ENCODE results near the gene MYBPH. TPM values are rescaled to one million over a fixed set of nuclear protein-coding genes. Genes with fewer than 3 reads are reported as not detected.
A peak's percentile ranks its signal among the peaks of the same experiment; 100 is the strongest.

Gene MYBPH
- total RNA-seq, 1 donor from 2014 or later: not detected

DNA sequence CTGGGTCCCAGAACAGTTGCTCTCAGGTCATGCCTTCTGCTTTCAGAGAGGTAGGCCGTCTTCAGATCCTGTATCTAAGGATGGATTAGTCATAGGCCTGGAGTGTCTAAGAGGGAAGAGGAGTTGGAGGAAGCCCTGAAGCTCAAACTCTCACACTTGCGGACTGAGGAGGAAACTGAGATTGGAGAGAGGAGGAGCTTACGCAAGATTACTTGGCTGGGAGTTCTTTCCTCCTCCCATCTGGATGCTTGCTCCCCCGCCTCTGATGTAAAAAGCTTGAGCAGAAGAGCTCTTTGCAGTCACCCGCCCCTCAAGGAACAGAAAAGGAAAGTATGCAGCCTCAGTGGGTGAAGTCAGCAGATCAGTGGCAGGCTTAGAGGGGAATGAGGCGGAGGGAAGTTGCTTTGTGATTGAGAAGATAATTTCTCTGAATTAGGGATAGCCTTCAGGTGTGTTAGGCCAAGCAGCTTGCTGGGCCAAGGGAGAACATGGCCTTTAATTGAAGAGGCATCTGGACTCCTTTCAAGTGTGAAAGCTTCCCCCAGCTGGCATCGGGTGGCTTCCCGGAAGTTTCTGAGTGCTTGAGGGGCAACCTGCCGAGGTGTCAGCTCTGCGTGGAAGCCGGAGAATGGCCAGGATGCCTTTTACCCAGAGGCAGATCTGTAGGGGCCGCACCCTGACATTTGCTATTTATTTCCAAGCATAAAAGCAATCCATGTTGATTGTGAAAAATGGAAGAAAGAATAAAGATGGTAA lies 41.5 kb downstream of the MYBPH start:
- Mint-ChIP-seq H3K4me1 (peaks cover 9% of the 10 kb centered on the region), H3K36me3 (no peaks in the 10 kb centered on the region), H3K4me3 (no peak overlapping the region), H3K27ac (peak overlapping the region; percentile 57), H3K9me3 (no peaks in the 10 kb centered on the region), H3K27me3 (ENCODE audit: low read depth) (peaks cover 2% of the 10 kb centered on the region)
- DNase-seq (ENCODE audit: low spot score in 2 of 2, unreplicated experiment in 2 of 2): no peak
- TF ChIP-seq, protein P1, sequence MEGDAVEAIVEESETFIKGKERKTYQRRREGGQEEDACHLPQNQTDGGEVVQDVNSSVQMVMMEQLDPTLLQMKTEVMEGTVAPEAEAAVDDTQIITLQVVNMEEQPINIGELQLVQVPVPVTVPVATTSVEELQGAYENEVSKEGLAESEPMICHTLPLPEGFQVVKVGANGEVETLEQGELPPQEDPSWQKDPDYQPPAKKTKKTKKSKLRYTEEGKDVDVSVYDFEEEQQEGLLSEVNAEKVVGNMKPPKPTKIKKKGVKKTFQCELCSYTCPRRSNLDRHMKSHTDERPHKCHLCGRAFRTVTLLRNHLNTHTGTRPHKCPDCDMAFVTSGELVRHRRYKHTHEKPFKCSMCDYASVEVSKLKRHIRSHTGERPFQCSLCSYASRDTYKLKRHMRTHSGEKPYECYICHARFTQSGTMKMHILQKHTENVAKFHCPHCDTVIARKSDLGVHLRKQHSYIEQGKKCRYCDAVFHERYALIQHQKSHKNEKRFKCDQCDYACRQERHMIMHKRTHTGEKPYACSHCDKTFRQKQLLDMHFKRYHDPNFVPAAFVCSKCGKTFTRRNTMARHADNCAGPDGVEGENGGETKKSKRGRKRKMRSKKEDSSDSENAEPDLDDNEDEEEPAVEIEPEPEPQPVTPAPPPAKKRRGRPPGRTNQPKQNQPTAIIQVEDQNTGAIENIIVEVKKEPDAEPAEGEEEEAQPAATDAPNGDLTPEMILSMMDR (IDR thresholded peaks at IDR 0.05; ENCODE audit: unreplicated experiment): no peak

DNA sequence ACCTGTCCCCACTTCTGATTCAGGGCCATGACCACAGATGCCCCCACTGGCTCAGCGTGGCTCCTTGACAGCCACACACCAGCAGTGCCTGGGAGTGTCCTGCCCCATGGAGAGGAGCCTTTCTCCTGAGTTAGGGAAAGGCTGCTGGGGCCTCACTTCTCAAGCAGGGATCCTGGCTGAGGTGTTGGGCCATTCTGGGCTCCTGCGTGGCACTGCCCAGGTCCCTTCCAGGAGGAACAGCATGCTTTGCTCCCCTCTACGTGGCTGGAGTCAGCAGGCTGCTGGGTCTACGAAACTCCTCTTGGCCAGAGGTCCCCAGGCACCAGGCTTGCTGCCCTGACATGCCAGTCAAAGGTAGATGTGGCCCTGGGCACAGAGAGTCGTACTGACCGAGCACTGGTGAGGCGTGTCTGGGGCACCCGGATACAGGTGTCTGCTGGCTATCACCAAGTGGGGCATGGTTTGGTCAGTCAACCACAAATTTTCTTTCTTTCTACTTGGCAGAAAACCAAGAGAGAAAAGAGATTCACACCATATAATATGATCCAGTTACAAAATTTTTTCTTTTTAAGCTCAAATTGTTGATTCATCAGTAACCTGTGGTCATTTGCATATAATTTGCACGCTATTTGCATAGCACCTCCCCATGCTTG lies 44.0 kb downstream of the MYBPH start:
- Mint-ChIP-seq H3K27ac (no peak overlapping the region), H3K36me3 (no peaks in the 10 kb centered on the region), H3K9me3 (no peaks in the 10 kb centered on the region), H3K27me3 (ENCODE audit: low read depth) (peaks cover 22% of the 10 kb centered on the region), H3K4me1 (peaks cover 26% of the 10 kb centered on the region), H3K4me3 (no peak overlapping the region)
- DNase-seq (ENCODE audit: low spot score in 2 of 2, unreplicated experiment in 2 of 2): no peak
- TF ChIP-seq, protein P1 (IDR thresholded peaks at IDR 0.05; ENCODE audit: unreplicated experiment): no peak

DNA sequence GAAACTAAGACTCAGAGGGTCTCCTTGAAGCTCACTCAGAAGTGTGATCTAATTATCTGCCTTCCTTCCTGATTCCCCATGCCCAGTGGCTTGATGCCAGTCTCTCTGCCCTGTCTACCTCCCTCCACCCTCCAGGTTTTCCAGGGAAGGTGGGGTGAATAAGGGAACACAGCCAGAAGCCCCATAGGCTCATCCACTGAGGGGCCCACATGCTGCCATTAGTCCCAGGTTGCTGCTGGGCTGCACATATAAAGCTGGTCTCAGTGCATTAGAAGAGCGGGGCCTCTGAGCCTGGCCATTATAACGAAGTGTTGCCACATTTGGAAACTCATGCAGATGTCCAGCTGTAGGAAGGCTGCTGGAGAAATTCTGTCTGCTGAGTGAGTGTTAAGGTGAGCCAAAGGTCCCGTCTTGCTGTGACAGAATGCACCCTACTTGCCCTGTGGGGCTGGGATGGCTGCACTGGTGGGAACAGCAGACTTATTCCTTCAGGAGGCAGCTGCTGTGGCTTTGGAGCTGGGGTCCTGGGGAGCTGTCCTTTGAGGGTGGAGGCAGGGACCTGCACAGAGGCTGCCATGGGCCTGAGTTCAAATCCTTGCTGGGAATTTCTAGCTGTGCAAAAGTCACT lies 45.2 kb downstream of the MYBPH start:
- peak in 1 of 2 experiments; percentile 34 for DNase-seq (ENCODE audit: low spot score in 2 of 2, unreplicated experiment in 2 of 2)
- Mint-ChIP-seq H3K4me3 (no peak overlapping the region), H3K27ac (no peak overlapping the region), H3K9me3 (no peaks in the 10 kb centered on the region), H3K27me3 (ENCODE audit: low read depth) (peaks cover 29% of the 10 kb centered on the region), H3K4me1 (peaks cover 36% of the 10 kb centered on the region), H3K36me3 (no peaks in the 10 kb centered on the region)
- TF ChIP-seq, protein P1 (IDR thresholded peaks at IDR 0.05; ENCODE audit: unreplicated experiment): no peak

DNA sequence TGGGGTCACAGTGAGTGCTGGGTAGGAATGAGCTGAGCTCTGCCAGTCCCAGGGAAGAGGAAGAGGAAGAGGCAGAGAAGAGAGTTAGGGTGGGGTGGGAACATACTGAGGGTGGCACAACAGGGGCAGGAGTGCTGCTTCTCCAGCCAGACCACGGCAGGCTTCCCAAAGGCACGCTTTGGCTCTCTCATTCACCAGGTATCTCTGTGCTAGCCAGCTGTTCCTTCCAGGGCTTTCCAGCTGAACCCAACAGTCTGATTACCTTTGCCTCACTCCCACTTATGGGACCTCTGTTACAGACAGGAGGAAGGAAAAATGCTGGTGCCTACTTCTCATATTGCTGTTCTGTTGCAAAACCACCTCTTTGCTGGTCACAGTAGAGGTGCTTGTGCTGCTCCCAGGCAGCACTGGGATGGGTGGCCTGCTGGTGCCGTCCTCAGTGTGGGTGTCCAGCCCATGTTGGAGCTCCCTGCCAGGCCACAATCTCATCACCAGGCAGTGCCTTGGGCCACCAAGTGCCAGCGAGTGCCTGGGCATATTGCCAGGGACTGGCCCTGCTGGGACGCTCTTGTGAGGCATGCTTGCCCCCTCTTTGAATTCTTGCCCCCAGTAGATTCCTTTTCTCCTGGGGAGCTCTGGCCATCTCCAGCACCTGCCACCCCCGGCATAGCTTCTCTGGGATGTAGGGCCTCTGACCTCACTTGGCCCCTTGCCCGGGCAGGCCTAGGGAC lies 46.0 kb downstream of the MYBPH start:
- H3K27ac Mint-ChIP-seq: no peak overlapping the region
- no peak overlapping the region for H3K4me3 Mint-ChIP-seq
- no peaks in the 10 kb centered on the region for H3K36me3 Mint-ChIP-seq
- TF ChIP-seq, protein P1 (IDR thresholded peaks at IDR 0.05; ENCODE audit: unreplicated experiment): no peak
- no peaks in the 10 kb centered on the region for H3K9me3 Mint-ChIP-seq
- peaks cover 43% of the 10 kb centered on the region for H3K4me1 Mint-ChIP-seq
- H3K27me3 Mint-ChIP-seq (ENCODE audit: low read depth): peaks cover 34% of the 10 kb centered on the region
- no peak for DNase-seq (ENCODE audit: low spot score in 2 of 2, unreplicated experiment in 2 of 2)

DNA sequence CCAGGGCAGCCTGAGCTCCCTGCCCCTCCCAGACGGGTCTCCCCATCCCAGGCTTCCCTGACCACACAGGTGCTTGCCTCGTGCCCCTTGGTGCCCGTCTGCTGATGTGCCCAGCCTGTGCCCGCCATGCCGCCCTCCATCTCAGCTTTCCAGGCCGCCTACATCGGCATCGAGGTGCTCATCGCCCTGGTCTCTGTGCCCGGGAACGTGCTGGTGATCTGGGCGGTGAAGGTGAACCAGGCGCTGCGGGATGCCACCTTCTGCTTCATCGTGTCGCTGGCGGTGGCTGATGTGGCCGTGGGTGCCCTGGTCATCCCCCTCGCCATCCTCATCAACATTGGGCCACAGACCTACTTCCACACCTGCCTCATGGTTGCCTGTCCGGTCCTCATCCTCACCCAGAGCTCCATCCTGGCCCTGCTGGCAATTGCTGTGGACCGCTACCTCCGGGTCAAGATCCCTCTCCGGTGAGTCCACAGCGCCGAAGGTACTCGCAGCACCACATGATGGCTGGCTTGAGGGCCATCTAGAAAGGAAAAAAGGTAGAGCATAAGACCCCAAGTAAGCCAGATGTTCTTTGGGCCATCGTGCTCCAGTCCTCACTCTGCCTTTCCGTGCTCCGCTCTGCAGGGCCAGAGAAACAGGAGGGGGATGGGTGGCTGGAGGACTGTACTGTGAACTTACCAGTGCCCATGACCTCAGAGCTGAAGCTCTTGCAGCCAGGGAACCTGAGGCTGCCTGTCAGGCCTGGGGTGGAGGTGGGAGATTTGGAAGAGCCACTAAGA lies 46.7 kb downstream of the MYBPH start:
- H3K27ac Mint-ChIP-seq: no peak overlapping the region
- peaks cover 45% of the 10 kb centered on the region for H3K4me1 Mint-ChIP-seq
- no peak for DNase-seq (ENCODE audit: low spot score in 2 of 2, unreplicated experiment in 2 of 2)
- peak overlapping the region; percentile 67 for H3K4me3 Mint-ChIP-seq
- TF ChIP-seq, protein P1 (IDR thresholded peaks at IDR 0.05; ENCODE audit: unreplicated experiment): no peak
- H3K9me3 Mint-ChIP-seq: no peaks in the 10 kb centered on the region
- H3K36me3 Mint-ChIP-seq: no peaks in the 10 kb centered on the region
- peaks cover 40% of the 10 kb centered on the region for H3K27me3 Mint-ChIP-seq (ENCODE audit: low read depth)

Measured in mesothelial cell of epicardium (in vitro differentiated cells).